ENCODE results near the gene DMRTB1. TPM values are rescaled to one million over a fixed set of nuclear protein-coding genes. Genes with fewer than 3 reads are reported as not detected.

Gene DMRTB1
- total and polyA plus RNA-seq, 5 experiments from 2014 or later: not detected

DNA sequence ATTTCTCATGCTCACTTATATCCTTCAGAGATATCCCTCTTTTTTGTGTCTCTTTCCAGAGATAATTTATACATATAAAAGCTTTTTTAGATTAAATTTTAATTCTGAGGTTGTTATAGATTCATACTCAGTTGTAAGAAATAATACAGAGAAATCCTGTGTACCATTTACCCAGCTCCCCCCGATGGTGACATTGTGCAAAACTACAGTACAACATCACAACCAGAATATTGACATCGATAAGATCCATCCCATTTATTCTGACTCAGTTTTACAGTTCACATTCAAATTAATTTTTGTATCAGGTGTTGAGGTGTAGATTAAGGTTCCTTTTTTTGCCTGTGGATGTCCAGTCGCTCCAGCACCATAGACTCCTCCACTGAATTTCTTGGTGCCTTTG lies 14.3 kb downstream of the DMRTB1 start:
- POLR2A ChIA-PET: no interaction called here
- DNase-seq (no peak), ATAC-seq (no peak)
- no peaks in the 10 kb centered on the region for H3K36me3 Mint-ChIP-seq
- H3K27me3 Mint-ChIP-seq: no peaks in the 10 kb centered on the region
- no peaks in the 10 kb centered on the region for H3K4me1 Mint-ChIP-seq
- H3K4me3 Mint-ChIP-seq: no peak overlapping the region
- H3K9me3 Mint-ChIP-seq: no peaks in the 10 kb centered on the region
- H3K27ac Mint-ChIP-seq: no peak overlapping the region

DNA sequence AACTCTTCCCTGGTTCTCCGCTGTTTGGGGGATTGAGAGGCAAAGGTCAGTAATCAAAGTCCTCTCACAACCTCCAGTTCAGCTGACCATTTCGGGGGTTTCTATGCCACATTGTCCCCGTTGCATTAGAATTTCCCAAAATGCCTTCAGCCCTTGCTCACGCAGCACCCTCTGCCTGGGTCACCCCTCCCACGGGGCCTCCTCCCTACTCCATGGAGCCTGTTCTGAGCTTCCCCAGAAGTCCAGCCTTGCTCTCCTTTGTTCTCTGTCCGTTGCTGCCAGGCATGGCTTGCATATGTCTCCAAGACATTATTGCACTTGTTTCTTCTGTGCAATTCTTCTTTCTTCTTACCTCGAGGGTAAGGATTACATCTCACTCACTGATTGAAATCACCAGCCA lies 16.5 kb downstream of the DMRTB1 start:
- peaks cover 0 to under 1% (median 0%) of the 10 kb centered on the region in 5 donors for H3K27me3 Mint-ChIP-seq
- no peak for ATAC-seq
- POLR2A ChIA-PET: no interaction called here
- no peak for DNase-seq
- H3K4me1 Mint-ChIP-seq: no peaks in the 10 kb centered on the region
- no peaks in the 10 kb centered on the region for H3K9me3 Mint-ChIP-seq
- no peaks in the 10 kb centered on the region for H3K36me3 Mint-ChIP-seq
- H3K4me3 Mint-ChIP-seq: no peak overlapping the region
- H3K27ac Mint-ChIP-seq: no peak overlapping the region

DNA sequence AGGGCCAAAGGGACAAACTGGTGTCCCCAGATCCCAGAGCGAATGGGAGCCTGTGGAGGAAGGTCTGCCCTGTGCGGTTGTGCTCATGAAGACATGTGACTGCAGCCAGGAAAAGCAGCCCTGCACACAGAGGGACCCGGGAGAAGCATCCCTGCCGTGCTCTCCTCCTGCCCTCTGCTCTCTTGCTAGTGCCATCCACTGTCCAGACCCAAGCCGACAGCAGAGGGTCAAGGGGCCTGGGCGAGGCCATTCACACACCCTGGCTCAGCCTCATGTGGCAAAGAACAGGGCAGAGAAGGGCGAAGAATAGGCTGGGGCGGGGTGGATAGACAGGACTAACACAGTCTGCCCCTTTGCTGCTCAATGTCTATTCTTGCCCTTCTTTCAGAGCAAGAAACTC lies 17.4 kb downstream of the DMRTB1 start:
- Mint-ChIP-seq H3K4me1 (no peaks in the 10 kb centered on the region), H3K36me3 (no peaks in the 10 kb centered on the region), H3K9me3 (no peaks in the 10 kb centered on the region), H3K4me3 (no peak overlapping the region), H3K27me3 (peaks cover 0 to 3% (median 0%) of the 10 kb centered on the region in 5 donors), H3K27ac (no peak overlapping the region)
- DNase-seq: no peak
- POLR2A ChIA-PET: no interaction called here
- no peak for ATAC-seq

DNA sequence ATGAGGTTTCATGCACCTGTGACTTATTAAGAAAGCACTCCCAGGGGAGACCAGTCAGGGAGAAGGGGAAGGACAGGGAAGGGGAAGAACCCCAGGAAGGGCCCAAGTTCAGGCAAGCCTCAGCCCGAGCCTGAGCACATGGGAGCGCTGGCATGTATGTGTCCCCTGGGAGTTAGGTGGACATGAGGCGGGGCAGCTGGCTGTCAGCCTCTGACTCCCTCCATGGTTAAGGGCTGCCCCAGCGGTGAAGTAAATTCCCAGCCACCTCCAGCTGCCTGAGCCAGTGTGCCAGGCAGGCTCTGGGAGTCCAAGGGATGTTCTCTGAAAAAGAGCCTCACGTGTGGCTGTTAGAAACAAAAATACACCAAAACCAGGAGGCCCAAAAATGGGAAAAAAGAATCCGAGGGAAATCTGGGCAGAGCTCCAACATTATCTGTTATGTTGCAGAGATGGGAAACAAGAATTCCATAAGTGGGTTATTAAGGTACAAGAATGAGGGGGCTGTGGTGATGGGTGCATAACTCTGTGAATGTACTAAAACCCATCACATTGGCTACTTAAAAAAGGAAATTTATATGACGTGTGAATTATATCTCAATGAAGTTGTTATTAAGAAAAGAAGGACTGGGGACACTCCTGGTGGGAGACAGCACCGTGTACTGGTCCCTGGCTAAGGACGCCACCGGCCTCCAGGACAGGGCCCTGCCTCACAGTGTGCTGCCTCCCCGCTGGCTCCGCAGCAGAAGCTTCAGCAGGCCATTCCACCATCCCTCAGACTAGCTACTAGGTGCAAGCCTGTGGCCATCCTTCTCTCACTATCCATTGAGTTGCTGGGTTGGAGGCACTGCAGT lies 18.7 kb downstream of the DMRTB1 start:
- Mint-ChIP-seq H3K4me1 (no peaks in the 10 kb centered on the region), H3K27me3 (peaks cover 0 to 8% (median 3%) of the 10 kb centered on the region in 5 donors), H3K9me3 (no peaks in the 10 kb centered on the region), H3K27ac (no peak overlapping the region), H3K4me3 (no peak overlapping the region), H3K36me3 (no peaks in the 10 kb centered on the region)
- DNase-seq (no peak), ATAC-seq (no peak)
- POLR2A ChIA-PET: no interaction called here

DNA sequence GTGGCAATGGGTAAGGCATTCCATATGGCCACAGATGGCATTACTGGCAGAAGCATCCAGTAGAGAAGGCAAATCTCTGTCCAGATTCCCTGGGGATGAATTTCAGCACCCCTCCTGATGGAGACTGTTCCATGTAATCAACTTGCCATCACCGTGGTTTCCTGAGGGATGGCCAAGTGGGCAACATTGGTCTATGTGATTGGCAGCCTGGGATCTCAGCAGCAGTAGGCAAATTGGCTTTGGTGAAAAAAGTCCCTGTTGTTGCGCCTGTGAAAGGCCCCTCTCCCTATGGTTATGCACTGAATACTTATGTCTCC lies 19.3 kb downstream of the DMRTB1 start:
- Mint-ChIP-seq H3K27me3 (peaks cover 0 to 10% (median 3%) of the 10 kb centered on the region in 5 donors), H3K9me3 (no peaks in the 10 kb centered on the region), H3K27ac (no peak overlapping the region), H3K36me3 (no peaks in the 10 kb centered on the region), H3K4me1 (no peaks in the 10 kb centered on the region), H3K4me3 (no peak overlapping the region)
- no peak for DNase-seq
- ATAC-seq: no peak
- POLR2A ChIA-PET: no interaction called here

DNA sequence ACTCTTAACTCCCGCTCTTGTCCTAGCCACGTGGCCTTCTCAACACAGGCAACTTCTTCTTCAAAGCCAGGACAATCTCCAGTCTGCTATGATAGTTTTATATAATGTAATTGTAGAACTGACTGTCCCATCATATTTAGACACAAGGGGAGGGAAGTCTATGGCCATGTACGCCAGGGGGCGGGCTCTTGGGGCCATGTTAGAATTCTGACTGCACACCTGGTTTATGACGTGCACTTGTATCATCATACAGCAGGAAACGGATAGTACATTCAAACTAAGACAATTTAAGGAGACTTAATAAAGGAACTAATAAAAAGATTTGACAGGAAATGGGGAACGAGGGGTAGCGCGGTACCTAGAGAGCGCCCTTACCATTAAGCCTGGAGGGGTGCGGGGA lies 21.5 kb downstream of the DMRTB1 start:
- H3K4me1 Mint-ChIP-seq: peaks cover 0 to 8% (median 2%) of the 10 kb centered on the region in 4 donors
- no peak overlapping the region for H3K4me3 Mint-ChIP-seq
- POLR2A ChIA-PET: no interaction called here
- DNase-seq (no peak), ATAC-seq (no peak)
- H3K36me3 Mint-ChIP-seq: no peaks in the 10 kb centered on the region
- peaks cover 4 to 30% (median 17%) of the 10 kb centered on the region in 5 donors for H3K27me3 Mint-ChIP-seq
- no peaks in the 10 kb centered on the region for H3K9me3 Mint-ChIP-seq
- H3K27ac Mint-ChIP-seq: no peak overlapping the region

DNA sequence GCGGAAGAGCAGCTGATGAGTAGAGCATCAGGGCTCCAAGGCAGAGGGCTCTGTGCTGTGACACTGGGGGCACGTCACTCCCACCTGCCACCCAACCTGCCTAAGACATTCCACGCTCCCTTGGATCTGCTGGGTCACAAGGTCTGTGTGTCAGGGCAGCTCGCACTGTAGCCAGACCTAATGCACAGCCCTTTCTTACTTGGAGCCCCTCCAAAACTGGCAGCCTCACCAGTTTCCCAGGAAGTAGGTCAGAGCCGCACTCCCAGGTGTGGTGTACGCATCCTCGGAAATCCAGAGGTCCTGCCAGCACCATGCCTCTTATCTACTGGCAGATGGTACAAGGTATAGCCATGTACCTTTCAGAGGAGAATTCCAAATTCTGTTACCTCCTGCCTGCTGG lies 22.3 kb downstream of the DMRTB1 start:
- ATAC-seq: no peak
- POLR2A ChIA-PET: no interaction called here
- peaks cover 4 to 38% (median 19%) of the 10 kb centered on the region in 5 donors for H3K27me3 Mint-ChIP-seq
- peaks cover 0 to 8% (median 2%) of the 10 kb centered on the region in 4 donors for H3K4me1 Mint-ChIP-seq
- H3K36me3 Mint-ChIP-seq: no peaks in the 10 kb centered on the region
- no peaks in the 10 kb centered on the region for H3K9me3 Mint-ChIP-seq
- H3K4me3 Mint-ChIP-seq: no peak overlapping the region
- H3K27ac Mint-ChIP-seq: no peak overlapping the region
- DNase-seq: no peak

DNA sequence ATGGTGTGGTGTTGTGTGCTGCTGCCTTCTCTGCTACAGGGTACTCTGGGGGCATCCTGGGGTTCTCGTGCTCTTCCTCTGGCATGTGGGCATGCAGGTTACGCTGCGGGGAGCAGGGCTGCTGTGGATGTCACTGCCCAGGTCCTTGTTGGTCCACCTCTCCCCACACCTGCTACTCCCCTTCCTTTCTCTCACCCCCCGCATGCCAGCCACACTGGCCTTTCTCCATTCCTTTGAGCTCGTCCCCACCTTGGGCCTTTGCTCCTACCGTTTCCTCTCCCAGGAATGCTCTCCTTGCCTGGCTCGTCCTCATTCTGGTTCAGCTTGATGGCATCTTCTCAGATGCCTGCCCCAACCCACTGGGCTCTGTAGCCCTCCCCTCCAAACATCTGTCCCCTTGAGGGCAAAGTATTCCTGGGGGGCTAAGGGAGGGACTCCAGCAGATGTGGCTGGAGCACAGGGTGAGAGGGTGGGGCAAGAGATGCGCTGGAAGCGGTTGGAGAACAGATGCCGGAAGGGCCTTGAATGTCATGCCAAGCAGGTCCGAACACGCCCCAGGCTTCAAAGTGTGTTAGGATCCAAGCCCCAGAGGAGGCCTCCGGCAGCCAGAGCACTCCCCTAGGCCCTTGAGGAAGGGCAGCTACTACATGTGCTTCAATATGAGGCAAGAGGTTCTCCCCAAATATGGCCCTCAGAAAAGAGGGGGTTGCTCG lies 23.4 kb downstream of the DMRTB1 start:
- peaks cover 0 to 8% (median 2%) of the 10 kb centered on the region in 4 donors for H3K4me1 Mint-ChIP-seq
- ATAC-seq (no peak), DNase-seq (no peak)
- H3K9me3 Mint-ChIP-seq: no peaks in the 10 kb centered on the region
- H3K4me3 Mint-ChIP-seq: no peak overlapping the region
- H3K36me3 Mint-ChIP-seq: no peaks in the 10 kb centered on the region
- POLR2A ChIA-PET: no interaction called here
- H3K27ac Mint-ChIP-seq: no peak overlapping the region
- H3K27me3 Mint-ChIP-seq: peaks cover 4 to 42% (median 23%) of the 10 kb centered on the region in 5 donors

DNA sequence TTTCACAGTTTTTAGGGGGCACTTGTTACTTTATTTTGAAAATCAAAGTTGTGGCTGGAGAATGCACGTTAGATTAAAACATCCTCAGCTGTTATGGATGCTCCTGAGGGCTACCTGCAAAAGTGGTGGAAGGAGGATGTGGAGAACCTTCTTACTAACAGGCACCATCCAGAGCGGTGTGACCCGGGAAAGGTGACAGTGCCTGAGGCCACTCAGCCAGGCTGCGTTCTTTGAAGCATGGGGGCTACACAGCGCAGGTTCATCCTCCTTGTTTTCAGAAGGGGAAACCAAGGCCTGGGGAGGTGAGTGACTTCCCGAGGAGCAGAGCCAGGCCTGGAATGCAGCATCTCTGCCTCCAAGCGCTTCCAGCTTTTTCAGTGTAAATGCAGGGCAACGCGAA lies 24.0 kb downstream of the DMRTB1 start:
- no peak overlapping the region for H3K27ac Mint-ChIP-seq
- peaks cover 6 to 47% (median 23%) of the 10 kb centered on the region in 5 donors for H3K27me3 Mint-ChIP-seq
- H3K4me3 Mint-ChIP-seq: no peak overlapping the region
- no peaks in the 10 kb centered on the region for H3K36me3 Mint-ChIP-seq
- POLR2A ChIA-PET: no interaction called here
- peaks cover 0 to 8% (median 2%) of the 10 kb centered on the region in 4 donors for H3K4me1 Mint-ChIP-seq
- ATAC-seq (no peak), DNase-seq (no peak)
- no peaks in the 10 kb centered on the region for H3K9me3 Mint-ChIP-seq

DNA sequence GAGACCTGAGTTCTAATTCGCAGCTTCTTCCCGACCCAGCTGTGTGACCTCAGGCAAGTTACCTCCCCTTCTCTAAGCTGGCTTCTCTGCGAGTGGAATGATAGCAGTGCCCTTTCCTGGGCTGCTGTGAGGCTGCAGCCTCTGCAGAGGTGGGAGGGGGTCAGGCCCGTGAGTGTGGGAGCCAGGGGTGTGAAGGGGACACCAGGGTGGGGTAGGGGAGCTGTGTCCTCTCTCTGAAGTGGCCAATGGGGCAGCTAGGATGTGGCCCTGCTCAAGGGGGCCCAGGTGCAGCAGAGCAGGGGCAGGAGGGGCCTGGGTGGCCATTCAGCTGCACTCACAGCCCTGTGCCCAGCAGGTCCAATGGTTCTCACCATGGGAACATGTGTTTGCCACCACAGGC lies 24.5 kb downstream of the DMRTB1 start:
- Mint-ChIP-seq H3K4me1 (peaks cover 0 to 8% (median 2%) of the 10 kb centered on the region in 4 donors), H3K36me3 (no peaks in the 10 kb centered on the region), H3K4me3 (no peak overlapping the region), H3K27me3 (peaks cover 8 to 52% (median 23%) of the 10 kb centered on the region in 5 donors), H3K9me3 (no peaks in the 10 kb centered on the region), H3K27ac (no peak overlapping the region)
- no peak for ATAC-seq
- POLR2A ChIA-PET: no interaction called here
- no peak for DNase-seq

DNA sequence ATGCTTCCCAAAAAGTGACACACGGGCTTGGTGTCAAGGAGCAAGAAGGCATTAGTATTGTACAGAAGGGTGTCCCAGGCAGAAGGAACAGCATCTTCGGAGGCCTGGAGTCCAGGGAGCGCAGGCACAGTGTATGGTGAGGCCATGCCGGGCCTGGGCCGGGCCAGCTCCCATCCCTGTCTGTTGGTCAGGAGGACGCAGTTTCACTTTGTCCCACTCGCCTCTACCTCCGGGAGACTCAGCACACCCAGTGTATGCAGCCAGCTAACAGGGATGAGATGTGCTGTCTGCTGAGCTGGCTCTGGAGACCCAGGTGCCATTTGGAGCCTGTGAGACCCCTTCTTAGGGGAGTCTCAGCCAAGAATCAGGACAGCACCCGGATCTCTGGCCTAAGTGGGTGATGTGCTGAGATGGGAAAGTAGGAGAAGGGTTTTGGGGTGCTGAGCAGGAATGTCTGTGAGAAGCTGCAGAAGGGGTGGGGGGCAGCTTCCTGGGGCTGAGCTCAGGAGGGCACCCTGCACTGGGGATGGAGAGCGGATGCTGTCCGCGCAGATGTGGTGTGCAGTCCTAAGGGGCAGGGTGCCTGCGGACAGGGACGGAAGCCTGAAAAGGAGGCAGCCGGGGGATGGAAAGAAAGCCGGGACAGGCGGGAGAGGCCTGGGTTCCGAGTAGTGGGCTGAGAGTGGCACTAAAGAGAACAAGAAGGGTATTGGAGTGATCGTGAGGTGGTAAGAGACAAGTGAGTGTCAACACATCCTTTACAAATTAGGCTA lies 25.7 kb downstream of the DMRTB1 start:
- H3K27me3 Mint-ChIP-seq: peaks cover 8 to 56% (median 25%) of the 10 kb centered on the region in 5 donors
- no peaks in the 10 kb centered on the region for H3K36me3 Mint-ChIP-seq
- H3K4me1 Mint-ChIP-seq: peaks cover 0 to 8% (median 2%) of the 10 kb centered on the region in 4 donors
- H3K9me3 Mint-ChIP-seq: no peaks in the 10 kb centered on the region
- no peak for ATAC-seq
- POLR2A ChIA-PET: no interaction called here
- DNase-seq: no peak
- H3K4me3 Mint-ChIP-seq: peak overlapping the region in 1 of 10 donors; percentile 50
- peak overlapping the region in 2 of 10 donors; percentile 11 to 71 for H3K27ac Mint-ChIP-seq

DNA sequence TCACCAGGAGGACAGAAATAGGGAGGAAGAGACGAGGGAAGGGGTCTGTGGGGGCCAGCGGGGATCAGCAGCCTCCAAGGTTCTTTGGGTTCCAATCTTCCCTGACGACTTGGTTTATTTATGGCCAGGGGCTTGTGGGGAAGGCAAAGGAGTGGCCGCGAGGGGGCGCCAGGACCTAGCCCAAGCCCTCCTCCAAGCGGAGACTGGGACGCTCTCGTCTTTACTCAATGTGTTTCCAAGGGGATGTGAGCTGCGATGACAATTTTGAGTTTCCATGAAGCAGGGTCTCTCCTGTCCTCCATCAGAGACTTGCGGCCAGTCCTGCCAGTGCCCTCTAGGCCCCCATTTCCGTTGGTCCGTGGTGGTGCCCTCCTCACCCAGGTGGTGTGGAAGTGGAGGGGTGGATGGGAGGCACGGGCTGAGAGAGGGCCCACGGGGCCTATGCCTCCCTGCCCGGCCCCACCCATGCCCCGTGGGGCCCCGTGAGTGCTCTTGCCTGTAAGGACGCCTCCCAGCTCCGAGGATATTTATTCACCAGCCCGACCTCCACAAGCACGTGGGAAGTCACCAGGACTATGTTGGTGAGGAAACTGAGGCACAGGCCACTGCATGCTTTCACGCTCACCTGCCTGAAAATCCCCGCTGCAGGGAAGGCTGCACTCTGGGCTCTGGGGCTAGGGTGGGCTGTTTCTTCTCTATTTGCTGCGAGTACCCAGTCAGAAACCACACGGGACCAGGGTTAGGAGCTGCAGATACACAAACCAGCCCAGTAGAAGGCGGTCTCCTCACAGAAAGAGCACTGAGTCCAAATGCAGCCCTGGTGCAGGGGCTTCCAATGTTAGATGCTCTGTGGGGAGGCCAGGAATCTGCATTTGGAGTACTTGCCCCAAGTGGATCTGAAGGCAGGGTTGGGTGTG lies 26.5 kb downstream of the DMRTB1 start:
- no peak overlapping the region for H3K4me3 Mint-ChIP-seq
- POLR2A ChIA-PET: no interaction called here
- H3K27ac Mint-ChIP-seq: no peak overlapping the region
- peak in 9 of 10 donors; percentile 30 to 74 (median 46) for DNase-seq
- ATAC-seq: peak; percentile 47 to 64
- H3K36me3 Mint-ChIP-seq: no peaks in the 10 kb centered on the region
- H3K9me3 Mint-ChIP-seq: no peaks in the 10 kb centered on the region
- H3K4me1 Mint-ChIP-seq: peaks cover 0 to 8% (median 2%) of the 10 kb centered on the region in 4 donors
- peaks cover 10 to 65% (median 28%) of the 10 kb centered on the region in 5 donors for H3K27me3 Mint-ChIP-seq
